Cerebellar nuclear complex (tissue), 1 donor: ENCODE data around the gene NKAIN2.

Source experiments
- DNase-seq, 2 experiments: peaks; one replicate each; lab custom pipeline; 2025; lab: John Stamatoyannopoulos, UW

Gene NKAIN2

DNA sequence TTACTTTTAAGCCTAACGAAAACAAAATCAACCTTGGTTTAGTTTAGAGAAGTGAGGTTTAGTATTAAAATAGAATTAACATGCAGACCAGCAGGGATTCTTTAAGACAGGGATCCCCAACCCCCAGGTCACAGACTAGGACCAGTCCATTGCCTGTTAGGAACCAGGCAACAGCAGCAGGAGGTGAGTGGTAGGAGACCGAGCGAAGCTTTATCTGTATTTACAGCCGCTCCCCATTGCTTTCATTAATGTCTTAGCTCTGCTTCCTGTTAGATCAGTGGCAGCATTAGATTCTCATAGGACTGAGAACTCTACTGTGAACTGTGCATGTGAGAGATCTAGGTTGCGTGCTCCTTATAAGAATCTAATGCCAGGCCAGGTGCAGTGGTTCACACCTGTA lies 225.9 kb downstream of the NKAIN2 start:
- no peak for DNase-seq

- DNase-seq: no peak
Observed at GRCh38 chr6:124033501-124033900, 229.8 kb downstream of the NKAIN2 start.

GRCh38 chr6:124036384-124036783 lies 232.7 kb downstream of the NKAIN2 start:
- no peak for DNase-seq

- no peak for DNase-seq
Observed at GRCh38 chr6:124040655-124041054, 237.0 kb downstream of the NKAIN2 start.

- no peak for DNase-seq
Observed at GRCh38 chr6:124052120-124052519, 248.5 kb downstream of the NKAIN2 start.

DNA sequence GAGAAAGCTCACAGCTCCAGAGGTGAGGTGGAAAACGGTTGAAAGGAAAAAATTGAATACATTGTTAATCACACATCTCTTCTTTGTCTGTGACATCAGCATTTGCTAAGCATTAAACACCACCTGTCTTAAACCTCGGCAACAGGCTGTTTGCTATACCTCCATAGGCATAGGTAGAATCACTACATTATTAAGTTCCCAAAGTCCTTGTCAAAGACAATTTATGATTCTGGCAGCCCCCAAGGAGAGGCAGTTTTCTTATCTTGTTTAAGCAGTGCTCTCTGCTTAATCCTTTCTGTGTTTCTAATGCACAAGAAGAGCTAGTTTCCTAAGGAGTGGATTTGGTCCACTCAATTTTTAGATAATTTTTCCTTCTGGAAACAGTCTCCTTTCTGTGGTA lies 249.7 kb downstream of the NKAIN2 start:
- DNase-seq: no peak

DNA sequence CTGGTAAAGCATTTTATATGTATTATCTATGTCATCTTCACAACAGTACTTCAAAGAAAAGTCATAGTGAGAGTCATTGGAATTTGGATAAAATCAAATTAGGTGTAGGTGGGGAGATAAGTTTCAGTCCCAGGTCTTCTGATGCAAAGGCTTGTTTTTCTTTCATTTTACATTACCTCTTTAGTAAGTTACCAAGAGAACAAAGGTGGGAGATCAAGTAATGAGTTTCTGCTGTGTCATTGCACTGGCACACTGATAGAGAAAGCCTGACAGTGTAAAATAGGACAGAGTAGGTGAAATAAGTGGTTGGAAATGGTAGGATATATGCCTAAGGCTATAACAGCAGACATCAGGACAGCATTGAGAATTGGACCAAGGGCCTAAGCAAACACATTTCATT lies 250.4 kb downstream of the NKAIN2 start:
- no peak for DNase-seq

GRCh38 chr6:124055395-124055794 lies 251.7 kb downstream of the NKAIN2 start:
- no peak for DNase-seq

DNA sequence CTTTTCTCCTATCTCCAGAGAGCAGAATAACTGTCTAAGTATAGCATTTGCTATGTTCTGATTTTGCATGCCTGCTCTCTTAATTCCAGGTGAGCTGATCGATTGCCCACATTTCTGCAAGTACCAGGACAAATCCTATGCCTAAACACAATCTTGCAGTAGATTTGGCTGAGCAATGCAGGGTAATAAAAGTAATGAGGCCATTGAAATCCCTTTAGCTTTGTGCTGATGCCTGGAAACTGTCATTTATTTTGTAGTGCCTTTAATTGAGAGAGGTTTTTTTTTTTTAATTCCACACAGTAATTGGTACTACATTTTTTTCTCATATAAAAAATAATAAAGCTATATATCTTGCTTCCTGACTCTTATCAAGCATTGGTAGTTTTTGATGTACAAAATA lies 252.3 kb downstream of the NKAIN2 start:
- DNase-seq: no peak

DNA sequence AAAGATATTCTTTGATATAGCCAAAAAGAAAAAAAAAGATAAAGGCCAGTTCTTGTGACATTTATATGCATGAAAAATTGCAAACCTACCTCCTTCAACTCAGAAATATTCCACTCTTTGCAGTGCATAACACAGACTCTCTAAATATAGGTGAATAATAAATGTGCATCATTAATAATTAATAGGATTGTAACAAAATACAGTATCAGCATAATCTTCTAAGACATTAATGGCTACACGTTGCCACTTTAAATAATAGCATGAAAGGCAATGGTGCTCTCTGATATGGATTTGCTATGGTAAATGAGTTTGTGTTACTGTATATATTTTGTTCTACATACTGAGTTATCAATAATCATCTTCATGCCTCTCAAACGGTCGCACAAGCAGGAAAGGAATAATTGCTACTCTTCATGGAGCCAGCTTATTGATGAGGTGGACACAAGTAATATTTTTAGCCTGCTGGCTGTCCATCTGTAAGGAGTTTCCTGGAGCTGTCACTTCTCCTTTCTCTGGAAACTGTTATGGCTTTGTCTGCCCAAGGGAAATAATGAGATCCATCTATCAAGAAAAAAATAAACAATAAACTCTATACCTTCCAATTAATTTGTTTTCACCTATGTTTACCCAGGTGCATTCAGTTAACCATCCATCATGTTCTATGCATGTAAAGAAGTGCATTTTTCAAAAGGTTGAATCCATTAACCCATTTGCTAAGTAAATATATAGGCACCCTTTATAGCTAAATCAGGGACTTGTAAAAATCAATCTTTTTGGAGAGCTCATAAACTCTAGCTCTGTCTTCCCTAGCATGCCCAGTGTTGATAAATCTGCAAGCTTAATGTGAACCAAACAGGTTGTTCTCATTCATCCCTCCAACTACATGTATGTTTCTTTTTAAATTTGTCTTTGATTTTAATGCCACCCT lies 253.0 kb downstream of the NKAIN2 start:
- no peak for DNase-seq

GRCh38 chr6:124057461-124057860 lies 253.8 kb downstream of the NKAIN2 start:
- no peak for DNase-seq

GRCh38 chr6:124064317-124065113 lies 260.9 kb downstream of the NKAIN2 start:
- no peak for DNase-seq

DNA sequence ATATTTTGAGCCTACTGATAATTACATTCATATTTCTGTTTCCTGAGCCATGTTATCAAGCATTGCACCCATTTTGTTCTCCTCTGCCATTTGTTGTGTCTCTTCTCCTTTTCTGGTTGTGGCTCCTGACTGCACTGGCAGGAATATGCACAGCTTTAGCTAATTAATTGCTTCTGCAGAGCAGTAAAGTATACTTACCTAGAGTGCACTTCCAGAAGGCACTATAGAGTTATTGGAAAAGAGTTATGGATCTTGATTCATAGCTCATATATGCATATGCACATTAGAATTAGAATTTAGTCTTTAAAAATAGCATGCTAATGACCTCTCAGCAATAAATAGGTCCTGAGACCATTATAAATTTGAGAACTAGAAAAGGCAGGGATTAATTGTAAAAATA lies 262.6 kb downstream of the NKAIN2 start:
- DNase-seq: no peak

GRCh38 chr6:124066946-124067552 lies 263.4 kb downstream of the NKAIN2 start:
- DNase-seq: peak; percentile 56 to 73

GRCh38 chr6:124069230-124069950 lies 265.7 kb downstream of the NKAIN2 start:
- DNase-seq: peak in 1 of 2 experiments; percentile 32

- no peak for DNase-seq
Observed at GRCh38 chr6:124073021-124073420, 269.4 kb downstream of the NKAIN2 start.

DNA sequence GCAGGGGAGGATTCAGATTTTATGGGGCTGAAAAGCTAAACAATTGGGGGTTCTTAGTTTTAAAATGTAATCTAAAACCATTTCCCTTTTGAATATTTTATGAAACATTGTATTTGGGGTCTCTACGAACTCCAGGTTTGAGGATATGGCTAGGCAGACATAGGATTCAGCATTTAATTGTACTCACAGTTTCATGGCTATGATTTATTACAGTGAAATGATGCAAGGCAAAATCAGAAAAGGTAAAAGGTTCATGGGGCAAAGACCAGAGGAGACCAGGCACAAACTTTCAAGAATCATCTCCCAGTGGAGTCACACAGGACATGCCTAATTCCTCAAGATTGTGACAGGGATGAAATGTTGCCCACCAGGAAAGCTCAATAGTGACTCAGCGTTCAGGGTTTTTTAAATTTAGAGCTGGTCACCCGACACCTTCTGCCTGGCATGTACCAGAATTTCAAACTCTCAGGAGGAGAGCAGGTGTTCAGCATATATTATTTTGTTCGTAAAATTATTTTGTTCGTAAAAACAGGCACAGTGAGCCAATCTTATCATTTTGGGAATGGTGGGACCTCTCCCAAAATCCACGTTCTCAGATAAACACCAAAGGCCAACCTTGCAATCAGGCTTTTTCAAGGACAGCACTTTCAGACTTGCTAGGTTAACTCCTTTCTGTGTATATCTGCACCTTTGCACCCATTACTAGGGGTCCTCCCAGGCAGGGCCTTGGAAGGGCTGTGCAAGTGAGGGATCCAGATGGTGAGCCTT lies 270.3 kb downstream of the NKAIN2 start:
- no peak for DNase-seq

- DNase-seq: no peak
Observed at GRCh38 chr6:124074606-124075005, 270.9 kb downstream of the NKAIN2 start.

GRCh38 chr6:124076336-124077048 lies 272.8 kb downstream of the NKAIN2 start:
- no peak for DNase-seq

DNA sequence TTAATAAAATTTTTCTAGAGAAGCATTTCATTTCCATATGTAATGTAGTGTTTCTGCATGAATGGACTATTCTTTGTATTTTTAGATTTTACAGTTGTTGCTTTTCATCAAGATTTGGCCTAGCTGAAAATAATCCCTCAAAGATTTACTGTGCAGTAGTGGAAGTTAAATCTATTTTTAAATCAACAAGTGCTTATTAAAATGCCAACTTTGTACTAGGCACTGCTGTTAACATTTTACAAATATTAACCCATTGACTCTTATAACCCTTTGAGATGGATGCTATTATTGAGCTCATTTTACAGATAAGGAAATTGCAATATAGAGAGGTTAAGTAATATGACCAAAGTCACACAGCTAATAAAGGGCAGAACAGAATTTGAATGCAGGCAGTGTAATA lies 274.5 kb downstream of the NKAIN2 start:
- DNase-seq: no peak
